Measurements from ENCODE around the gene NPFFR1.

GRCh38 chr10:70319183-70319582, 35.4 kb upstream of the NPFFR1 start:
- TF ChIP-seq CTCF (IDR thresholded peaks at IDR 0.05): no peak
- TF ChIP-seq SIN3A (IDR thresholded peaks at IDR 0.05; ENCODE audit: borderline replicate concordance, insufficient read depth, low read depth, low read length): no peak

All from Panc1 (cell line).